Embryonic facial prominence (tissue), 1 donor: Measurements from ENCODE around the gene RASSF3.
"Not testable (repeated sequence)": the region's sequence is repeated elsewhere in the genome, so short reads cannot be mapped to it uniquely, and the experiment has no call there.

Experiments
- DNase-seq: peaks from one replicate; pipeline ENCODE4 v3.0.0-alpha.2; 2016; ENCODE audit errors: extremely low spot score

Gene RASSF3

GRCh38 chr12:64610079-64610659 is at the start of gene RASSF3:
Gene RASSF3 (plus strand): TSS chr12:64610495. CDS start chr12:64610633, 138 bp downstream.
- DNase-seq = no peak

GRCh38 chr12:64561302-64562136 is 48.8 kb upstream of the RASSF3 start:
- DNase-seq = no peak

DNA sequence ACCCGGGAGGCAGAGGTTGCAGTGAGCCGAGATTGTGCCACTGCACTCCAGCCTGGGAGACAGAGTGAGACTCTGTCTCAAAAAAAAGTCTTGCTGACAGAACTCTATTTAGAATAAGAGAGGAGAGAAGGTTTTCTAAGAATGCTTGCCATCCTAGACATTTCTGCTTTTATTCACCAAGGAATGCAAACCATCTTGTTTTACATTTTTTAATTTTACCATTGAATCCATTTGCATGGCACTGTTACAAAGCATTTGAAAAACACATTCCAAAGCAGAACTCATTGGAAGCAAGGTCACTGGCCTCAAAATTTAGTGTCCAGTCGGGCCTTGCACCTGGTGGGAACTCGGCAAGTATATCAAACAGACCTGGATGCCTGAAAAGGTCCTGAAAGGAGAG is 44.2 kb upstream of the RASSF3 start:
- DNase-seq = no peak

- DNase-seq = no peak
These were observed 43.3 kb upstream of the RASSF3 start for GRCh38 chr12:64566831-64567517.

DNA sequence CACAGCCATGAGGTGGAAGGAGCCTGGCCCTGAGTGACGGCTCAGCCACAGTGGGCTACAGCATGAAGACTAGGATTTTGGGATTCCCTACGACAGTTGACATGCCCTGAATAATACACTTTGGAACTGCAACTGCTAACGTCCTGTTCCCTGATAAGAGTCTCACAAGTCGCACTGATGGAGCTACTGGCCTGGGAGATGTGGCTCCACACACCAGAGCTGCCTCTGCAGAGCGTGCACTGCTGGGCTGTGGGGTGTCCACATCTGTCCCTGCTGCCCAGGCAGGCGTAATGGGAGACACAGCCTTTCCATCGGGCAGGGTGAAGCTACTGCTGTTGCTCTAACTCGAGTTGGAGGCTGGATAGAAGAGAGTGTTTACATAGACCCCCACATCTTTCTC is 42.7 kb upstream of the RASSF3 start:
- no peak for DNase-seq

DNA sequence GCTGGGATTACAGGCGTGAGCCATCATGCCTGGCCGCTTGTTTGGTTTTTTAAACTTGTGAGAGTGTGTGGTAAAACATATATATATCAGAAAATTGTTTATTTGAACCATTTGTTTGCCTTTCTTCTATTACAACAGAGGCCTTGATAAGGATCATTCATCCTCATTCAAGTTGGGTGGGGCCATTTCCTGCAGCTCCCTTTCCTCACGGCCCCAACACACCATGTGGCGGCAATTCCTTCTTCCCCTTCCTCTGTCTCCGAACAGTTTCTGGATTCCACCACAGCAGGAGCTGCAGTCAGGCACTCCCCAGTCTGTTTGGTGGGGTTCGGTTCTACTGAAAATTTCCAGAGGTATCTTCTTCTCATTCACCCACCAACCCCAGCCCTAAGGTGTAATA is 42.0 kb upstream of the RASSF3 start:
- no peak for DNase-seq

DNA sequence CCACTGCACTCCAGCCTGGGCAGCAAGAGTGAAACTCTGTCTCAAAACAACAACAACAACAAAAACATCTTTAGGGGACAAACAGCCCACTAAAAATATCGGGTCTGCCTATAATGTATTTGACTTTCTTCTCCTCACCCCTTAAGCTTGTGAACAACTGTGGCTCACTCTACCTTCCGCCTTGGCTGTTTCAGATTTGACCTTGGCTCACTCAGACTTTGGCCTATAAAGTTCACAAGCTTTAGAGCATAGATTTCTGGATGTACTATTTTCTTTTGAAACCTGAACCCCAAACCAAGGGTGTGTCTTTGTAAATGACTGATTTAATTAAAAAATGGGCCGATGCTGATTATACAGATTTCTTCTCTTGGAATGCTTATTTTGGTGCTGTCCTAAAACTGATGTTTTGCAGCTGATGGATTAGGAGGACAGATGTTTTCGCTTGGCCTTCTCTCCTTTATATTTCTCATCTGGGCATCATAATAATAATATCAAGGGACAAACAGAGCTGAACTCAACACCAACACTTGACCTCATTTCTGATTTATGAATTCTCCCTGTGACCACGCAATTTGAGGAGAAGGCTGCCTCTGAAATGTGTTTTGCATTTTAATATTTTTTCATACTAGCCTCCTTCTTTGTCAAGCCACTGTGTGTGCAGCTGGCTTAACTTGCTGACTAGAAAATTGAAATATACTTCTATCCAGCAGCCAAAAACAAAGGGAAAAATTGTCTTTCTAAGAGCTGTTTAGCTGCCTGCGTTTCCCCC is 40.2 kb upstream of the RASSF3 start:
- DNase-seq = no peak

GRCh38 chr12:64571411-64571810 is 38.9 kb upstream of the RASSF3 start:
- DNase-seq = no peak

DNA sequence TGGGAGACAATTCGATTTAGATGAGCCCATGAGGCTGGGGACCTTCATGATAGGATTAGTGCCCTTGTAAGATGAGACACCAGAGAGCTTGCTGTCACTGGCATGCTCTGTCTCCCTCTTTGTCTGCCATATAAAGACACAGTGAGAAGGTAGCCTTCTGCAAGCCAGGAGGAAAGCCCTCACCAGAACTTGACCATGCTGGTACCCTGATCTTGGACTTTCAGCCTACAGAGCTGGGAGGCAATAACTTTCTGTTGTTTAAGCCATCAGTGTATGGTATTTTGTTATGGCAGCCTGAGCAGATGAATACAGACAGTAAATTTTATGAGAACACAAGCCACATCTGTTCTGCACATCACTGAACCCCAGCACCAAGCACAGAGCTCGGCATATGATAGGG is 38.1 kb upstream of the RASSF3 start:
- DNase-seq = no peak

DNA sequence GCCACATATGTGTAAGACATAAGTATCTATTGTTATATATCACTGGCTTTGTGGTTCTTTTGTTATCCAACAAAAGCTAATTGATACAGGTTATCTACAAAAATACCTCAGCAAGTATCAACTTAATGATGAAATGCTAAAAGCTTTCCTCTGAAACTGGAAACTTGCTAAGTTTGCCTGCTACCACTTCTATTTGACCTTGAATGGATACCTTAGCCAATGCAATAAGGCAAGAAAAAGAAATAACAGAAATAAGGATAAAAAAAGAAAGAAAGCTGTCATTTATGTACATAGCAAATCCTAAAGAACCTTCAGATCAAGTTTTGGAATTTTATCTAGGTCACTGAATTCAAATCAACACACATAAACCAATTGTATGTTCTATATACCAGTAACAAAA is 35.5 kb upstream of the RASSF3 start:
- DNase-seq = no peak

- no peak for DNase-seq
These were observed 33.2 kb upstream of the RASSF3 start for GRCh38 chr12:64577046-64577445.

- DNase-seq = no peak
These were observed 31.7 kb upstream of the RASSF3 start for GRCh38 chr12:64578566-64578965.

- DNase-seq = no peak
These were observed 29.6 kb upstream of the RASSF3 start for GRCh38 chr12:64580681-64581080.

GRCh38 chr12:64582114-64582513 is 28.2 kb upstream of the RASSF3 start:
- no peak for DNase-seq

GRCh38 chr12:64582862-64583261 is 27.4 kb upstream of the RASSF3 start:
- DNase-seq = no peak

GRCh38 chr12:64583395-64583770 is 26.9 kb upstream of the RASSF3 start:
- not testable (repeated sequence) for DNase-seq

DNA sequence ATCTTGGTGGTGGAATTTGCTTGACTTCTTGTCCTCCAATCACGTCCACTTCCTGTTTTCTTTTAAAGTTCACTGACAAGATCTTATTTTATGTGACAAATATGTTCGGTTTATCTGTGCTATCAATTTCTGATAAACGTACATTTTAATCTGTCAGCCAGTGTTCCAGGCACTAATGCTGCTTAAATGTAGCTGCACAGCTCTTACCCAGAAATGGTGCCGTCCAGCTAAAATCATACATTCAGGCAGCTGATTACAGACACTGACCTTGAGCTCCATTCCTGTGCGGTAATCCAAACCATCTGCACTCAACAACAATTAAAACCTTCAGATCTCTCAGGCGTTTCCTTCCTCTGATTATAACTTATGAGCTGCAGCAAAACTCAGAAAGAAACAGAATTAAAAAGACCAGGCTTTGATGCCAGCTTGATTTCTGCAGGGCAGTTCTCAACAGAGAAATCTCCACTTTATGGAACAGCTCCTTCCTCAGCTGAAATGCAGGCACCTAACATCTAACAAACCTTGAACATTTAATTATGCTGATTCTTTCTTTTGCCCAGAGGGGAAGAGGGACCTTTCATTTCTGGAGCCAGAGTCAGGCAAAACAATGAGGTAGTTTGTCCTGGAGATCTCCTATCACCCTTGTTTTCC is 26.4 kb upstream of the RASSF3 start:
- DNase-seq = no peak

GRCh38 chr12:64585104-64585503 is 25.2 kb upstream of the RASSF3 start:
- DNase-seq = no peak

DNA sequence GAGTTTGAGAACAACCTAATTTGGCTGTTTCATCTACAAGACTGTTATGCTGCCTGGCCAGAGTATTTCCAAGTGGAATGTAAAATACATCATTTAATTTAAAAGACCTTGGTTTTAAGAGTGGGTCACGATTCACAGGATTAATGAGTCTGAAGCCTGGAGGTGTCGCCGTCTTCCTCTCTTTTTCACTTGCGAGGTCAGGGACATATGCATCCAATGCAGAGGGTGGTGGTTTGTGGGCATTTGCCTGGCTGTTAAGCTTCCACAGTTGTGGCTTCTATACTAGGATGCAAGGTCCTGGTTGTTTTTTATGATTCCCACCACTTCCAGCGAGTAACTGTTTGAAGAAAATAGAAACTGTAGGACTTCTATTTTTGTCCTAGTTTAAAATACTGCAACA is 22.8 kb upstream of the RASSF3 start:
- no peak for DNase-seq

DNA sequence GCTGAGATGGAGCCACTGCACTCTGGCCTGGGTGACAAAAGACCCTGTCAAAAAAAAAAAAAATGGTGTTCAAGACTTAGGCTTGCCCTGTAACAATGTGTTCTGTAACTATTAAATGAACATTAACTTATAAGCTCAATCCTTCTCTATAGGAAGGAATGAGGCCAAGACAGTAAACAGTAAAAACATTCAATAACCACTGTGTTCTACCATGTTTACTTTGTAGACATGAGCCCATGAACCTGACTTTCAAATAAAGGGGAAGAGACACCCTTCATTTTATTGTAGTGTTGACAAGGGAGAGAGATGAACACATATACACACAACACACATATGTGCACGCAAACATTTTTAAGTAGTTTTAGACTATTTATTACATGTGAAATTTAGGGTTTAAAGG is 20.1 kb upstream of the RASSF3 start:
- no peak for DNase-seq
